GM18867 (cell line): Measurements from ENCODE around the gene TMEM179B.
A peak's percentile ranks its signal among the peaks of the same experiment; 100 is the strongest.
"Not testable (repeated sequence)": the region's sequence is repeated elsewhere in the genome, so short reads cannot be mapped to it uniquely, and the experiment has no call there.

Experiments used
- ATAC-seq: cut with Tn5 transposase; IDR thresholded peaks from one replicate; pipeline ENCODE4 v1.9.1; 2021; ENCODE audit warnings: mild to moderate bottlenecking, moderate library complexity; ENCODE audit not compliant: unreplicated experiment

TMEM179B gene

DNA sequence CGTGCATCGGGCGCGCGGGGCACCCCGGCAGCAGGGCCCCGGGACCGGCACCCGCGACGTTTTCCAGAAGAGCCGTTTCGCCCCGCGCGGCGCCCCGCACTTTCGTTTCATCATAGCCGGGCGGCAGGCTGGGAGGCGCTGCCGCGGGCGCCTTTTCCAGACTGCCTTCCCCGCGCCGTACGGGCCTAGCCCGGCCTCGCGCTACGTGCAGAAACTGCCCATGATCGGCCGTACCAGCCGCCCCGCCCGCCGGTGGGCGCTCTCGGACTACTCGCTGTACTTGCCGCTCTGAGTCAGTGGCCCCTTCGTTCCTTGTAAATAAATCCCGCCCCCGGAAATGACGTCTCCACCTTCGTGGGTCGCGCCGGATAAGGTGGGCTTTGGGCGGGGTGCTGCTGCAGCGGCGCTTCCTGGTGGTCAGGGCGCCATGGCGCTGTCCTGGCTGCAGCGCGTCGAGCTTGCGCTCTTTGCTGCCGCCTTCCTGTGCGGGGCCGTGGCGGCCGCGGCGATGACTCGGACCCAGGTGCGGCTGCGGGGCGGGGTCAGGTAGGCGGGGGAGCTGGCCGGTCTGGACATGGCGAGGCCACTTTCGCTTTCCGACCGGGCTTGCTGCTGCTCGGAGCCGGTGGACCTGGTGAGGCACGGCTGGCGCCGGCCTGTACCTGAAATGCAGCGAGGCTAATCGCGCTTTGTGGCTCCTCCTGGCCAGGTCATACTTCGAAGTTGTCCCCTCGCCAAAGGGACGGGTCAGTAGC lies at the start of gene TMEM179B:
Gene TMEM179B, plus strand, starts transcription at position 398 of the 755 bp plus-strand sequence. Its CDS starts 30 bp downstream, at position 428.
- ATAC-seq, result peak; percentile 62

- ATAC-seq, result no peak
Observed at GRCh38 chr11:62747475-62748160, 39.6 kb upstream of the TMEM179B start.

DNA sequence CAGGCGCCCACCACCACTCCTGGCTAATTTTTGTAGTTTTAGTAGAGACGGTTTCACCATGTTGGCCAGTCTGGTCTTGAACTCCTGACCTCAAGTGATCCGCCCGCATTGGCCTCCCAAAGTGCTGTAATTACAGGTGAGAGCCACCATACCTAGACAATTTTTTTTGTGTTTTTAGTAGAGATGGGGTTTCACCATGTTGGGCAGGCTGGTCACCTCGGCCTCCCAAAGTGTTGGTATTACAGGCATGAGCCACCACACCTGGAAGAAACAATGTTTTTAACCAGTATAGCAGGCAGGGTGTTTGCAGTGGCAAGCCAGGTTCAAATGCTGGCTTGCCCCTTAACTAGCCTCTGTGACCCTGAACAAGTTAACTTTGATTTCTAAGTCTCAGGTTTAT lies 37.3 kb upstream of the TMEM179B start:
- ATAC-seq, result not testable (repeated sequence)

GRCh38 chr11:62752177-62752785 lies 34.9 kb upstream of the TMEM179B start:
- no peak for ATAC-seq

DNA sequence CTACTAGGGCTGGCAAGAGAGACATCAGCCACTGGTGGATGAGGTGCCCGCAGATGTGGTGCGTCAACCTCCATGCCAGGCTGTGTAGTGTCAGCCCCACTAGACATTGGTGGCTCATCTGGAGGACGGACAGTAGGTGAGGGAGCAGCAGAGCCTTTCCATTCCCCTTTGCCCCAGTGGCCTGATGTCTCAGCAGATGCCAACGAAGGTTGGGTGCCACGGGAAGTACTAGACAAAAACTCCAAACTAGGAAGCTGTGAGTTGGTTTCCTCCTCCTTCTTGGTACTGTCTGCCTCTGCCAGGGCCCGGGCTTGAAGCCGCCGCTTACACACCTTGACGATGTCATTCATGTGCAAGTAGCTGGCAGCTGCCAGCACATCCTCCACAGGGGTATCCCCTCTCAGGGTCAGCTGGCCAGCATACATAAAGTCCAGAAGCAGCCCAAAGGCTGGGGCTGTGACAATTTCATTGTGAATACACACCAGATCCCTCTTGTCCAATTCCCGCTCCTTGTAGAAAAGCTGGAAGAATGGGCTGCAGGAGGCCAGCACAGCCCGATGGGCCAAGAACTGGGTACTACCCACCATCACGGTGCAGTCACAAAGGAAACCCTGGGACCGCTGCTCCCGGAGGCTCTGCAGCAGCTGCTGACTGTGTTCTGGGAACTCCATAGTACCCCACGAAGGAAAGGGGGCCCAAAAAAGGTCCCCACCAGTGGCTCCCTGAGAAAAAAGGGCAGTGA lies 34.0 kb upstream of the TMEM179B start:
- ATAC-seq, result no peak

DNA sequence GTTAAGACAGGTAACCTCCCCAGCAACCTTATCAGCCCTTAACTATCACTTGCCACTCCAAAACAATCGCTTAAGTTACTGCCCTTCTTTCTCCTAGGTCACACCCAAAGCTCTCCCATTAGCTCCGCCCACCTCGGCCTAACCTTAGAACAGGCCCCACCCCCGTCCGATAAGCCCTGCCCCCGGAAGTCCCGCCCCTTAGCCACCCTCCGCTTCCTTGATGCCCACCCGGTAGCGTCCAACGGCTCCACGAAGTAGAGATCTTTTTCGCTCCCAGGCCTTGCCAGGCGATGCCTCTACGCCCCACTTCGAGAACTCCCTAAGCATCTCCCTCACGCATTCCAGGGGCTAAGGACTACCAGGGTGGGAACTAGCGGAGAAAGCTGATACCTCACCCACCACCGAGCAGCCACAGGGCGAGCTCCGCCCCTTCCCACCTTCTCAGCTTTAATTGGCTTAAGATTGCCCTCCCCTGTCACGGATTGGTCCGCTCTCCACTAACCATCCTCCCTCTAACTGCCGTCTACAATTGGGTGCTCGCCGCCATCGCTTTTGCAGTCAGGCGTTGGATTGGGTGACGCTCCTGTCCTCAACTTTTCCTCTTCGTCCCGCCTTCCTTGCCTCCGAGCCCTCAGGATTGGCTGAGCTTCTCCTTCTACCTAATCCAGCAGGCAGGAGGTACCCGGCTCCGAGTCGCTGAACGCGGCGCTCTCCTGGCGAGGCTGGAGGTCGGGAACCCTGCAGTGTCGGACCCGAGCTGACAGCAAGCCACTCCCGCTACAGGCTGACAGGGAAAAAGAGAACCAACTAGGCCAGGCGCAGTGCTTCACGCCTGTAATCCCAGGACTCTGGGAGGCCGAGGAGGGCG lies 33.2 kb upstream of the TMEM179B start, which contains the start of gene ZBTB3:
Gene ZBTB3, minus strand, starts transcription at position 425 of the 868 bp plus-strand sequence. CDS start 496 bp downstream, outside the sequence.
- ATAC-seq, result peak; percentile 91

- no peak for ATAC-seq
Observed at GRCh38 chr11:62755086-62755615, 32.1 kb upstream of the TMEM179B start.

- ATAC-seq, result no peak
Observed at GRCh38 chr11:62757846-62758788, 29.1 kb upstream of the TMEM179B start.

DNA sequence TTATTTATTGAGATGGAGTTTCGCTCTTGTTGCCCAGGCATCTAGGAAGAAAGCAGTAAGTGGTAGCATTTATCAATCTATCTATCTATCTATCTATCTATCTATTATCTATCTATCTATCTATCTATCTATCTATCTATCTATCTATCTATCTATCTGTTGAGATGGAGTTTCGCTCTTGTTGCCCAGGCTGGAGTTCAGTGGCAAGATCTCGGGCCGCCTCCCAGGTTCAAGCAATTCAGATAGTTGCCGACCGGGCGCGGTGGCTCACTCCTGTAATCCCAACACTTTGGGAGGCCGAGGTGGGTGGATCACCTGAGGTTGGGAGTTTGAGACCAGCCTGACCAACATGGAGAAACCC lies 26.4 kb upstream of the TMEM179B start:
- ATAC-seq, result not testable (repeated sequence)

- ATAC-seq, result peak; percentile 3
Observed at GRCh38 chr11:62770778-62771143, 16.4 kb upstream of the TMEM179B start.

GRCh38 chr11:62771144-62772021 lies 15.8 kb upstream of the TMEM179B start, which contains the start of gene TAF6L:
Gene TAF6L (plus strand): TSS chr11:62771396. CDS start chr11:62775784, 4,388 bp downstream.
- ATAC-seq, result peak; percentile 70

DNA sequence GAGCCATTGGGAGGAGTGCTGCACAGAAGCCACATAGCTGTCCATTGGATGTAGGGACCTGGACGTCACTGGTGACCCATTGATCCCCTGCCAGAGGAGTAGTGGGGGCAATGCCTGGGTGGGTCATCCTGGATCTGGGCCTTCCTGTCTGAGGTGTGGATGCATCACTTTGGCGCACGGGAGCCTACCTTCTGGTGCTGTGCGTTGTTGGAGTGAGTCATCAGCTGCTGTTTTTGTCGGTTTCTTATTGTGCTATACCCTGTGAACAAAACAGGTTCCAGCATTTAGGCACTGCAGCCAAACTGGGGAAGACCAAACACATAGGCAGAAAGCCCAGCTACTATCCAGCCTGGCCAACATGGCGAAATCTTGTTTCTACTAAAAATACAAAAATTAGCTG lies 12.8 kb upstream of the TMEM179B start:
- ATAC-seq, result no peak

GRCh38 chr11:62775646-62776045 lies 11.6 kb upstream of the TMEM179B start:
- no peak for ATAC-seq

DNA sequence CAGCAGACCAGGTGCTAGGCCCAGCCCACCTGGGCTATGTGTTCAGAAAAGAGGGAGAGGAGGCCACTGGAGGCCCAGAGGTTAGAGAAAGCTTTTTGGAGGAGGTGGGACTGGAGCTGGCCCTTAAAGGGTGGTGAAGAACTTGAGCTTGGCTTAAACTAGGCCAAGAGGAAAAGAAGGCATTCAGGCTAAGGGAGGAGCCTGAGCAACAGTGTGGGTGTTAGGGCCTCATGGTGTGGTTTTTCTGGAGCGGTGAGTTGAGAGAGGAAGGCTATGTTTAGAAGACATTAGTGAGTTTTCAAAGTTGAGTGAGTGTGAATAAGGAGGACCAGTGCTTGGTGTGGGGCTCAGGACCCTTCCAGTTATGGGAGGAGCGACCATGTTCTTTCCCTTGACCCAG lies 9.8 kb upstream of the TMEM179B start:
- ATAC-seq, result no peak

GRCh38 chr11:62778441-62778840 lies 8.8 kb upstream of the TMEM179B start:
- no peak for ATAC-seq

DNA sequence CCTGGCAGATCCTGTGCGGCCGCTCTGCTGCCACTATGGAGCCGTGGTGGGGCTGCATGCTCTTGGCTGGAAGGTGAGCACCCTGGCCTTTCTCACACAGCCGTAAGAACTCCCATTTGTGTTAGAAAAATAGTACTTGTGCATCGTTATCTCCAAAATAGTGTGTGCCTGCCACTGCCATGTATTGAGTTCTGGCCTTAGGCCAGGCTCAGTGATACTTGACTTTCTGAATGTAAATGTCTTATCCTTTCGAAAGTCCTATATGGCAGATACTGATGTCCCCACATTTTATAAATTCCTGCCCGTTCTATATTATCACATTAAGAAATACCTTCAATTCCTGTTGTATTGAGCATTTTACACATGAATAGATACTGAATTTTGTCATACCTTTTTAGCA lies 4.4 kb upstream of the TMEM179B start:
- ATAC-seq, result no peak

DNA sequence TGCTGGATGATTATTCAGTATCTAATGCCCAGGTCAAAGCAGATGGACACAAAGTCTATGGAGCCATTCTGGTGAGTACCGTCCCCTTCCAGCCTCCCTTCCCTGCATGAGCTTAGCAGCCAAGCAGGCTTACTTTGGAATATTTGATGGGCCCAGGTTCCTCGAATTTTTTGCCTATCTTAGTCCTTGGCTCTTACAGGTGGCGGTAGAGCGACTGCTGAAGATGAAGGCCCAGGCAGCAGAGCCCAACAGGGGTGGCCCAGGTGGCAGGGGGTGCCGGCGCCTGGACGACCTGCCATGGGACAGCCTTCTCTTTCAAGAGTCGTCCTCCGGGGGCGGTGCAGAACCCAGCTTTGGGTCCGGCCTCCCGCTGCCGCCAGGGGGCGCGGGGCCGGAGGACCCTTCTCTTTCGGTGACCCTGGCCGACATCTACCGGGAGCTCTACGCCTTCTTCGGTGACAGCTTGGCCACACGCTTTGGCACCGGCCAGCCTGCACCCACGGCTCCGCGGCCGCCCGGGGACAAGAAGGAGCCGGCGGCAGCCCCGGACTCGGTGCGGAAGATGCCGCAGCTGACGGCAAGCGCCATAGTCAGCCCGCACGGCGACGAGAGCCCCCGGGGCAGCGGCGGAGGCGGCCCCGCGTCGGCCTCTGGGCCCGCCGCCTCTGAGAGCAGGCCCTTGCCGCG lies 741 bp upstream of the TMEM179B start:
- ATAC-seq, result peak; percentile 66
